GM21515 (cell line): ENCODE measurements around the gene PHRF1.

ENCODE experiments used
- ATAC-seq: cut with Tn5 transposase; IDR thresholded peaks from one replicate; pipeline ENCODE4 v1.9.1; 2021; ENCODE audit not compliant: unreplicated experiment

PHRF1 gene

GRCh38 chr11:575996-576768 lies at the start of gene PHRF1:
PHRF1 (plus strand) TSS chr11:576470; CDS start chr11:581513, 5,043 bp downstream.
- peak; percentile 75 for ATAC-seq

DNA sequence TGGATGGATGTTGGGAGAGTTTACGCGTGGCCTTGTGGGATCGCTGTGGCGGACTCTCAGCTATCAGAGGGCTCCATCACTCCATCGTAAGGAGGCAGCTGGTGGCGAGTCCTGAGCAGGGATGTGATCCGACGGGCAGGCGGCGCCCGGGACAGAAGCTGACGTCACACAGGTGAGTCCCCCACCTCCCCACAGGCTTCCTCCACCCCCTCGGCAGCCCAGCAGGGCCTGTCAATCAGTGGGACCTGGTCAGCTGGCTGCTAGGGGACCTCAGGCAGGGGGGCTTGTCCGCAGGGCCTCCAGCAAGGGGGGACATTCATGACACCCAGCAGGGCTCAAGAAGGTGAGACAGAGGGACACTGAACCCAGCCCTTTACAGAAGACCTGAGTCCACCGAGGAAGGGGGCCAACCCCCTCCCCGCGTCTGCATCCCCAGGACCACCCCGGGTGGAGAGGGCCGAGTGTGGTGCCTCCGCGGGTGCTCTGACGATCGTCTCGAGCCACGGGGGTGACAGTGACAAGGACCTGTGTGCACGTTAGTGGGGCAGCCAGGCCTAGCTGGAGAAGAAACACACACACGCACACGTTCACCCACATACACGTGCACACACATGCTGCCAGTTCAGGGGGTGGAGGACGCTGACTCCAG lies 48.0 kb upstream of the PHRF1 start:
- ATAC-seq, result no peak

- no peak for ATAC-seq
These were observed 47.2 kb upstream of the PHRF1 start for GRCh38 chr11:528815-529727.

DNA sequence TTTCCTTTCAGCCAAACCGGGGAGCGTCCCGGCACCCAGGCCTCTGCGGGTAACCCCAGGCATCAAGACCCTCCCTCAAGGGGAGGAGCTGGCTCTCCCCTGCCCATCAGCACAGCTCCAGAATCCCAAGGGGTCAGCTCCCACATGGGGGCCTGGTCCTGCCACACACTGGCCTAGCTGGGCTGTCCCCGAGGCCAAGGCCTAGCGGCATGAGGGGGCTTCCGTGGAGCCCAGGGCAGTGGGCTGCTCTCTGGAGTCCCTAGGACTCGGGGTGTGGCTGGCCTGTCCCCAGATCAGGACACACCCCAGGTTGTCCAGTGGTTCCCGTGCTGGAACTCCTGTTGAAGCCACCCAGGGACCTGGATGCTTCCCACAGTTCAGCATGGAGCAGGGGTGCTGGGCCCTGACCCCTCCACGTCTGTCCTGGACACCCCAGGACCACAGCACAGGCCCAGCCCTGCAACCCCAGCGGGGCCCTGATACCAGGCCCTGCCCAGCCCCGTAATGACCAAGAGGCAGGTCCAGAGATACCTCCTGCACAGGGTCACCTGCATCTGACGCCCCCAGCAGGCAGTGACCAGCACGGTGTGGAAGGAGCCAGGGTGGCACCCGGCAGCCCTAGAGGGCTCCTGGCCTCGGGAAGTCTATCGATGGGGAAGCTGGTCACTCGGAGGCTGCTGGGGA lies 46.4 kb upstream of the PHRF1 start:
- no peak for ATAC-seq

- ATAC-seq, result no peak
These were observed 45.1 kb upstream of the PHRF1 start for GRCh38 chr11:530960-531831.

DNA sequence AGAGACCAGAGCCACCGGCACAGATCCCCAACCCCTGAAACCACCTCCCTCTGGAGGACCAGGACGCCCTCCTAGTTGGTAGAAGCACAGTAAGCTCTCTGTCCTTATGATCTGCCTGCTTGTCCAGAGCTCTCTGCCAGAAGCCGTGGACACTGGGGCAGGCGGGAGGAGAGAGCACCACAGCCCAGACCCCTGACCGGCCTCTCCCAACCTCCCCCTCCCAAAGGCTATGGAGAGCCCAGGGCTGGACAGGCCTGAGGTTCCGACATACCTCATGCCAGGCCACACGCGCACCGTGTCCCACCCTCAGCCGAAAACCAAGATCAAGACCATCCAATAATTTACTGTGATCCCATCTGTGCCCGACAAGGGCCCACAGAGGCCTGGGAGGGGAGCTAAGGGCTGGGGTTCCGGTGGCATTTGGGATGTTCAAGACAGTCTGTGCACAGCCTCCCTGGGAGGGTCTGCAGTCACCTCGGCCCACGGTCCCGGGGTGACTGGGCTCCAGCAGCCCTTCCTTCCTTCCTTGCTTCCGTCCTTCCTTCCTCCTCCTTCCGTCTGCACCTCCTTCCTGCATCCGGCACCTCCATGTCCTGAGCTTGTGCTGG lies 44.2 kb upstream of the PHRF1 start:
- no peak for ATAC-seq

DNA sequence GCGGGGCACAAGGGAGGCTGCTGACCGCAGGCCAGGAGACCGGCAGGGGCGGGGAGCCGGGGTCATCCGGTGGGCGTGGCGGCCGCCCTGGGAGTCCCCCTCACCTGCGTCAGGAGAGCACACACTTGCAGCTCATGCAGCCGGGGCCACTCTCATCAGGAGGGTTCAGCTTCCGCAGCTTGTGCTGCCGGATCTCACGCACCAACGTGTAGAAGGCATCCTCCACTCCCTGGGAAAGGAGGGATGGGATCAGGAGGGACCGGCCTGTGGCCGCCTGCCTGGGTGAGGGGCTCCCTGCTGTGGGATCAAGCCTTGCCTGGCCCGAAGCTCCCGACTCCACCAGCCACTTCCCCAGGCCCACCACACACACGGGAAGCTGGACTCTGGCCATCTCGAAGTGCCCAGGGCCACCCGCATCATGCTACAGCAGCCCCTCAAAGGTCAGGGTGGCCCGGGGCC lies 43.7 kb upstream of the PHRF1 start:
- ATAC-seq, result no peak

GRCh38 chr11:532986-533585 lies 43.2 kb upstream of the PHRF1 start:
- ATAC-seq, result no peak

GRCh38 chr11:533586-534395 lies 42.5 kb upstream of the PHRF1 start:
- no peak for ATAC-seq

GRCh38 chr11:534396-535209 lies 41.7 kb upstream of the PHRF1 start:
- no peak for ATAC-seq

DNA sequence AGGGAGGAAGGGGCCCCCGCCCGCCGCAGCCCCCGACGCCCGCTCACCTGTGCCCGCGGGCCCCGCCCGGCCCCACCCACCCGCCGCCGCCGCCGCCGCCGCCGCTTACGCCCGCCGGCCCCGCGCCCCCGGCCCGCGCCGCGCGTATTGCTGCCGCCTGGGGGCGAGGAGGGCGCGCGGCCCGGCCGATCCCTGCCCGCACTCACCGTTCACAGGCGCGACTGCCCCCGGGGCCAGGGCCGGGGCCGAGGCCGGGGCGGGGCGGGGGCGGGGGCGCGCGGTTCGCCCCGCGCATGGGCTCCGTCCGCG lies 41.1 kb upstream of the PHRF1 start:
- ATAC-seq, result no peak

- ATAC-seq, result peak; percentile 68
These were observed 40.5 kb upstream of the PHRF1 start, which contains the start of gene HRAS for GRCh38 chr11:535519-536454. HRAS (minus strand) TSS chr11:535576.

- peak; percentile 48 for ATAC-seq
These were observed 39.2 kb upstream of the PHRF1 start, which contains the start of gene LRRC56 for GRCh38 chr11:536841-537621. LRRC56 (plus strand) TSS chr11:537527; CDS start chr11:540685, 3,158 bp downstream.

DNA sequence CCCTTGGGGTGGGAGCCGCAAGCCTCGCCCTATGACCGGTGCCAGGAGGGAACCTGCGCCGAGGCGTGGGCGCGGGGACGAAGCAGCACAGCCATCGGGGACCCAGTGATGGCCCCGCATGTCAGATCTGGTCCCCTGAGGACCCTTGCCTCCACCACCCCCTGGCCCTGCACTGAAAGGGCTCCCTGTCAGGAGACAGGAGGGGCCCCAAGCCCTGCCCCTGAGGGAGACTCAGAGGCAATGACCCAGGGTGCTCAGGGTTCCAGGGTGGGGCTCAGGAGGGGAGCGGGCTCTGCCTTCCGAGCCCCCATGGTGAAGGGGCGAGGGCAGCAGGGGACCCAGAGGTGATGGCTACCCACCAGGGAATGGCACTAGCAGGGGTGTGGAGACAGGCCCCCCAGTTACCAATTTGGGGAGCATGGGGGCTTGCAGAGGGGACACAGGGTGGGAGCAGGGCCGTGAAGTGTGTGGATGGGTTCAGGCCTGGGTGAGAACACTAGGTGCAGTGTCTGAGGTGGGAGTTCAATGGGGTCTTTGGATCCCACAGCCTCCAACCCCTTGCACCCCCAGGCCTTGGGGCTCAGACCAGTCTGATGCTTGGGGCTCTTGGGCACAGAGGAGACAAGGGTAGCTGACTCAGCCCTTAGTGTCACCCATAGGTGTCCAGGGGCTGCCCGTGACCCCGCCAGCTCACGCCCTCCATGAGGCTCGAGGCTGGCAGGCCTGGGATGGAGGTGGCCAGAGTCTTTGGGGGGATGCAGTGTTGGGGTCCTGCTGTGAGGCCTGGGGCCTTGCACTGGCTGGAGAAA lies 38.4 kb upstream of the PHRF1 start:
- no peak for ATAC-seq
